Panc1 (cell line): Measurements from ENCODE around the gene PLEKHA1. TPM values are rescaled to one million over a fixed set of nuclear protein-coding genes. Genes with fewer than 3 reads are reported as not detected.

Experiments used
- ATAC-seq: fragments of 200-7000 bp; cut with Tn5 transposase; 2 replicates; pipeline ENCODE4 v1.9.1; 2020; ENCODE audit warnings: mild to moderate bottlenecking, moderate library complexity
- BruUV-seq: library from RNA; stranded (reverse); fragments of 400-500 nt; replicated peaks from 2 replicates; lab custom pipeline; 2021; lab: Mats Ljungman, UMichigan
- CTCF ChIA-PET: fragments of 300-600 bp; sonication (Branson Sonifier 250); formaldehyde crosslinking; loops from one replicate; lab custom pipeline; 2022; ENCODE audit warnings: antibody characterized with exemption; lab: Charles Lee
- POLR2A ChIA-PET: fragments of 300-600 bp; sonication (Branson Sonifier 250); formaldehyde crosslinking; loops from one replicate; lab custom pipeline; 2022; ENCODE audit warnings: antibody characterized with exemption; lab: Charles Lee
- DNase-seq: peaks from one replicate; pipeline ENCODE4 v3.0.0-alpha.2; 2010; ENCODE audit warnings: low read depth, low spot score
- H3K27ac ChIP-seq: 2 replicates; pipeline ENCODE4 v1.5.1; 2011; ENCODE audit warnings: mild to moderate bottlenecking, low read length, inconsistent platforms
- H3K27me3 ChIP-seq: fragments of 200-500 bp; sonication (Bioruptor generic); 2 replicates; pipeline ENCODE4 v1.6.0; 2014; ENCODE audit warnings: low read length, inconsistent platforms; ENCODE audit not compliant: control insufficient read depth, insufficient read depth
- H3K36me3 ChIP-seq: fragments of 200-500 bp; sonication (Bioruptor generic); 2 replicates; pipeline ENCODE4 v1.5.1; 2014; ENCODE audit warnings: inconsistent platforms, mild to moderate bottlenecking, low read length, moderate library complexity; ENCODE audit not compliant: control insufficient read depth, insufficient read depth
- H3K4me1 ChIP-seq: 2 replicates; pipeline ENCODE4 v1.5.1; 2011; ENCODE audit warnings: inconsistent platforms, mild to moderate bottlenecking, low read length, moderate library complexity; ENCODE audit not compliant: control insufficient read depth, insufficient read depth
- H3K4me3 ChIP-seq, 2 experiments: 2 replicates each; pipeline ENCODE4 v1.5.1; 2011 to 2012; ENCODE audit warnings: low read depth in 2 of 2, low read length in 2 of 2, mild to moderate bottlenecking in 2 of 2, inconsistent platforms in 1 of 2, moderate library complexity in 1 of 2
- H3K9me3 ChIP-seq: fragments of 200-500 bp; sonication (Bioruptor generic); 2 replicates; pipeline ENCODE4 v1.5.1; 2014; ENCODE audit warnings: low read depth, mild to moderate bottlenecking, inconsistent platforms, low read length, moderate library complexity; ENCODE audit not compliant: control insufficient read depth, insufficient read depth
- POLR2AphosphoS5 ChIP-seq: IDR thresholded peaks from 2 replicates; pipeline ENCODE4 v1.6.1; 2012; ENCODE audit warnings: mild to moderate bottlenecking, low read depth, low read length, moderate library complexity
- REST ChIP-seq, 2 experiments: IDR thresholded peaks; 2 replicates each; pipeline ENCODE4 v1.6.1; 2011 to 2012; ENCODE audit warnings: low read depth in 2 of 2, control low read depth in 1 of 2, low read length in 1 of 2, mild to moderate bottlenecking in 1 of 2, moderate library complexity in 1 of 2; ENCODE audit not compliant: insufficient read depth in 1 of 2
- SIN3A ChIP-seq: IDR thresholded peaks from 2 replicates; pipeline ENCODE4 v1.6.1; 2012; ENCODE audit warnings: low read depth, mild to moderate bottlenecking, low read length, moderate library complexity, borderline replicate concordance; ENCODE audit not compliant: insufficient read depth
- TCF7L2 ChIP-seq: IDR thresholded peaks from 2 replicates; pipeline ENCODE4 v1.6.1; 2011; ENCODE audit warnings: mild to moderate bottlenecking, low read depth, low read length, inconsistent platforms
- in situ Hi-C: cut with HindIII; loops from 2 replicates; pipeline ENCODE4 v1.10.0; 2016; ENCODE audit warnings: low sequenced_read_pairs, low pct_unique_long_range_greater_than_20kb
- intact Hi-C: fragments of 100-400 bp; cut with micrococcal nuclease; formaldehyde crosslinking; loops from one replicate; pipeline ENCODE4 v1.10.0; 2022; ENCODE audit not compliant: unreplicated experiment
- total RNA-seq: library from RNA; stranded (reverse); gene quantifications from one replicate; pipeline ENCODE4 v1.2.1, GENCODE V29; 2021; ENCODE audit not compliant: unreplicated experiment
- TF ChIP-seq, protein P1 (sequence below): fragments of 450-650 bp; IDR thresholded peaks from 2 replicates; pipeline ENCODE4 v1.5.1; 2017; ENCODE audit warnings: mild to moderate bottlenecking

Gene PLEKHA1
- total RNA-seq, 1 experiment from 2014 or later = 95.5 TPM

- BruUV-seq = no TSS peak
- no peak overlapping the region; the same call in 1 of the 2 replicates for H3K27ac ChIP-seq
- POLR2A ChIA-PET = no interaction called here
- DNase-seq (no peak), ATAC-seq (no peak)
- no peaks in the 10 kb centered on the region for H3K36me3 ChIP-seq
- H3K4me1 ChIP-seq = peaks cover 1% of the 10 kb centered on the region; the same call in 1 of the 2 replicates
- CTCF ChIA-PET = no interaction called here
- in situ Hi-C loops (no loop called here), intact Hi-C loops (no loop called here)
- H3K9me3 ChIP-seq = no peaks in the 10 kb centered on the region
- H3K4me3 ChIP-seq = no peak overlapping the region
- TF ChIP-seq, protein P1, sequence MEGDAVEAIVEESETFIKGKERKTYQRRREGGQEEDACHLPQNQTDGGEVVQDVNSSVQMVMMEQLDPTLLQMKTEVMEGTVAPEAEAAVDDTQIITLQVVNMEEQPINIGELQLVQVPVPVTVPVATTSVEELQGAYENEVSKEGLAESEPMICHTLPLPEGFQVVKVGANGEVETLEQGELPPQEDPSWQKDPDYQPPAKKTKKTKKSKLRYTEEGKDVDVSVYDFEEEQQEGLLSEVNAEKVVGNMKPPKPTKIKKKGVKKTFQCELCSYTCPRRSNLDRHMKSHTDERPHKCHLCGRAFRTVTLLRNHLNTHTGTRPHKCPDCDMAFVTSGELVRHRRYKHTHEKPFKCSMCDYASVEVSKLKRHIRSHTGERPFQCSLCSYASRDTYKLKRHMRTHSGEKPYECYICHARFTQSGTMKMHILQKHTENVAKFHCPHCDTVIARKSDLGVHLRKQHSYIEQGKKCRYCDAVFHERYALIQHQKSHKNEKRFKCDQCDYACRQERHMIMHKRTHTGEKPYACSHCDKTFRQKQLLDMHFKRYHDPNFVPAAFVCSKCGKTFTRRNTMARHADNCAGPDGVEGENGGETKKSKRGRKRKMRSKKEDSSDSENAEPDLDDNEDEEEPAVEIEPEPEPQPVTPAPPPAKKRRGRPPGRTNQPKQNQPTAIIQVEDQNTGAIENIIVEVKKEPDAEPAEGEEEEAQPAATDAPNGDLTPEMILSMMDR = no peak
- TF ChIP-seq TCF7L2 (no peak), SIN3A (no peak)
- H3K27me3 ChIP-seq = no peaks in the 10 kb centered on the region
These were observed 43.4 kb upstream of the PLEKHA1 start for GRCh38 chr10:122331100-122331499.

GRCh38 chr10:122331615-122332446 is 42.7 kb upstream of the PLEKHA1 start:
- ChIA-PET CTCF (no interaction called here), POLR2A (no interaction called here)
- Histone ChIP-seq H3K4me3 (no peak overlapping the region), H3K27ac (no peak overlapping the region), H3K4me1 (peaks cover 6% of the 10 kb centered on the region; the same call in 1 of the 2 replicates), H3K9me3 (no peaks in the 10 kb centered on the region), H3K27me3 (no peaks in the 10 kb centered on the region), H3K36me3 (no peaks in the 10 kb centered on the region)
- intact Hi-C loops = no loop called here
- in situ Hi-C loops = no loop called here
- BruUV-seq = no TSS peak
- TF ChIP-seq SIN3A = no peak
- TF ChIP-seq, protein P1 = no peak
- TF ChIP-seq REST (IDR thresholded peaks at IDR 0.05; ENCODE audit: insufficient read depth in 1 of 2, low read depth in 2 of 2, low read length in 1 of 2) = no peak
- no peak for TF ChIP-seq POLR2AphosphoS5
- TF ChIP-seq TCF7L2 = no peak
- no peak for DNase-seq
- no peak for ATAC-seq
